SHP77 (cell line): ENCODE results near the gene VIL1.

ENCODE experiments used
- DNase-seq, 2 experiments: peaks; one replicate each; lab custom pipeline; 2025; lab: John Stamatoyannopoulos, UW

The VIL1 gene

GRCh38 chr2:218395090-218395444 is 23.9 kb upstream of the VIL1 start:
- DNase-seq, result no peak

DNA sequence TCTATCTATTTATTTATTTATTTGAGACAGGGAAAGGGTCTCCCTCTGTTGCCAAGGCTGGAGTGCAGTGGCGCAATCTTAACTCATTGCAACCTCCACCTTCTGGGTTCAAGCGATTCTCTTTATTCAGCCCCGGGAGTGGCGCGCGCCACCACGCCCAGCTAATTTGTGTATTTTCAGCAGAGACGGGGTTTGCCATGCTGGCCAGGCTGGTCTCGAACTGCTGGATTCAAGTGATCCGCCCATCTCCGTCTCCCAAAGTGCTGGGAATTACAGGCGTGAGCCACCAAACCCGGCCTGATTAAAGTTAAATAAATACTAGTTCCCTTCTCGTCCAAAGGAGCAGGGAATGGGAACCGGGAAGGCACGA is 23.5 kb upstream of the VIL1 start:
- DNase-seq, result no peak

GRCh38 chr2:218395826-218396687 is 22.9 kb upstream of the VIL1 start:
- peak; percentile 85 for DNase-seq

DNA sequence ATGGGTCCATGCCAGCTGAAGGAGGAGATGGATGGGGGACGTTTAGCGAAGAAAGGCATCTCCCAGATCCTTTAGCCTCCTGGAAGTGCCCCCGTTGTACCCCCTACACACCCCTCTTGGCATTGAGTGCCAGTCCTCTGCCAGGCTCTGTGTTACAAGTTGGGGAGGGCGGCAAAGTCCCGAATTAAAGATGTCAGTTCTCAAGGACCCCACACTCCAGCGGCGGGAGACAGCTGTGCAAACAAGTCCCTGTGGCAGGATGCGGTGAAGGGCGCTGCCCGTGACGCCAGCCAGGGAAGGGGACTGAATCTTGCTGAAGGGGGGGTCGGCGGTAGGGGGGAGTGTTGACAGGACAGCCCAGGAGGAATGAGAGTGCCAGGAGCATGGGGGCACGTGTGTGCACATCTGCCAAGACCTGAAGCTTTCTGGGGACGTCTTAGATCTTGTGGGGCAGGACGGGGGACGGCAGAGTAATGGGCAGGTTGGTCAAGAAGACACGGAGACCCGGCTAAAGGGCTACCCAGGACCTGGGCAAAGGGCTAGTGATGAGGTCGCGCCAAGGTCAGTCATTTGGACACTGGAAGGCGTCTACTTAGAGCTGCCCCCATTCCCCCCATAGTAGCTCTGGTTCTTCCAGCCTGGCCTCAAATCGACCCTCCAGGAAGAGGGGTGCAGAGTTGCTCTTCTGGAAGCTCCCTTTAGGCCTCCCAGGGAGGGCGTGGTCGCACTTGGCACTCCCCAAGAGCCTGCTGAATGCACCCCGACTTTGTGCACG is 22.0 kb upstream of the VIL1 start:
- DNase-seq, result peak; percentile 94 to 96

- no peak for DNase-seq
Observed at GRCh38 chr2:218397463-218397819, 21.5 kb upstream of the VIL1 start.

GRCh38 chr2:218397820-218398436 is 21.0 kb upstream of the VIL1 start:
- DNase-seq, result peak; percentile 54 to 71

DNA sequence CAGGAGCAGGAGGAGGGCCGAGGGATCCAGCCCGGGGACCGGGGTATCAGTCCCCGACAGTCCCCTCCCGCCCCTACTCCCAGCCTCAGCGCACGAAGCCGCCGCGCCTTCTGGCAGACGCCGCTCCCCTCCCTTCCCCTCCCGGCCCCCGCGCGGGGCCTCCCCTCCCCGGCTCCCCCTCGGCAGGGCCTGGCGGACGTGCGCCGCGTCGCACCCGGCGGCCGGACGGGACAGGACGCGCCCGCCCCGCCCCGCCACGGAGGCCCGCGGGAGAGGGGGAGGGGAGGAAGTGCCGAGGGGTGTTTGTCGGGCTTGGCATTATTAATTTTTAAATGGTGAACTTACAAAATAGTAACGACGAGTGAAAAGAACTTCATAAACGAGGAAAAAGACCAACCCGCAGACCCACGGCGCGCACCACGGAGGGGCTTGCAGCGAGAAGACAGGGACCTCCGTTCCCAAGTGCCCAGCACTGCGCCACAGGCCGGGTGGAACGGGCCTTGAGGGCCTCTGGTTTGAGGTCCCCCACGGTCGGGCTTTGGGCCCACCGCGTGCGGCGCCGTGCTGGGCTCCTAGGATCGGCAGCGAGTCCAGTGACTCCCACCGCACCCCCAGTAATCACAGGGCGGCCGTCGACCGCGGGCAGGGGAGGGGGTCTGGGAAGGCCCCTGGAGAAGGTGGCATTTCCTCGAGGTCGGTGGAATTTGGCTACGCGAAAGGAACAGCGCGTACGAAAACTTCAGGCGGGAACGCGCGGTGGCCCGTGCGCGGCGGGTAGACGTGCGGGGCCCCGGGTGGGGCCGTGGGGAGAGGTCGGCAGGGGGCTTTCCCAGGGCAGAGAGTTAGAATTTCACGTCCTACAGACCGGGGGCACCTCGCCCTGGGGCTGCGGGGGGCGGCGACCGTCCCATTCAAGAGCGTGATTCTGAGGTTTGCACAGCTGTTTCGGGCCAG is 20.2 kb upstream of the VIL1 start:
- DNase-seq, result peak; percentile 56 to 69

DNA sequence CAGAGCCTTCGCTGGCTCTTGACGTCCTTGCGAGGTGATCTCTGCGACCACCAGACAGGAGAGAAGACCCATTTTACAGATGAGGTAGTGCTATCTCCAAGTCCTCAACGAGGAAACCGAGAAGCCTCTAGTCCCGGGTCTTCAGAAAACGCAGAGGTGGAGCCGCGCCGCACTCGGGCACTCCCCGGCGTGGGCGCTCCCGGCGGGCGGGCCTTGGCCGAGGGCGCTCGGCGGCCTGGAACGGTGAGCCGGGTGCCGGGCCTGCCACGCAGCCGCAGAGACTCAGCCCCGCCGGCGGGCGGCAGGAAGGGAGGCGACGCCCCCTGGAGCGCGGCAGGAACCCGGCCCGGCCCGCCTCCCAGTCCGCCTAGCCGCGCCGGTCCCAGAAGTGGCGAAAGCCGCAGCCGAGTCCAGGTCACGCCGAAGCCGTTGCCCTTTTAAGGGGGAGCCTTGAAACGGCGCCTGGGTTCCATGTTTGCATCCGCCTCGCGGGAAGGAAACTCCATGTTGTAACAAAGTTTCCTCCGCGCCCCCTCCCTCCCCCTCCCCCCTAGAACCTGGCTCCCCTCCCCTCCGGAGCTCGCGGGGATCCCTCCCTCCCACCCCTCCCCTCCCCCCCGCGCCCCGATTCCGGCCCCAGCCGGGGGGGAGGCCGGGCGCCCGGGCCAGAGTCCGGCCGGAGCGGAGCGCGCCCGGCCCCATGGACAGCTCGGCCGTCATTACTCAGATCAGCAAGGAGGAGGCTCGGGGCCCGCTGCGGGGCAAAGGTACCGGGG is 19.3 kb upstream of the VIL1 start, which contains the start of gene CTDSP1:
Gene CTDSP1, plus strand, starts transcription at position 478 of the 776 bp plus-strand sequence. Its CDS starts 223 bp downstream, at position 701.
- DNase-seq, result peak; percentile 83 to 84

GRCh38 chr2:218400167-218400929 is 18.6 kb upstream of the VIL1 start:
- no peak for DNase-seq

GRCh38 chr2:218400930-218401881 is 17.7 kb upstream of the VIL1 start:
- DNase-seq, result no peak

DNA sequence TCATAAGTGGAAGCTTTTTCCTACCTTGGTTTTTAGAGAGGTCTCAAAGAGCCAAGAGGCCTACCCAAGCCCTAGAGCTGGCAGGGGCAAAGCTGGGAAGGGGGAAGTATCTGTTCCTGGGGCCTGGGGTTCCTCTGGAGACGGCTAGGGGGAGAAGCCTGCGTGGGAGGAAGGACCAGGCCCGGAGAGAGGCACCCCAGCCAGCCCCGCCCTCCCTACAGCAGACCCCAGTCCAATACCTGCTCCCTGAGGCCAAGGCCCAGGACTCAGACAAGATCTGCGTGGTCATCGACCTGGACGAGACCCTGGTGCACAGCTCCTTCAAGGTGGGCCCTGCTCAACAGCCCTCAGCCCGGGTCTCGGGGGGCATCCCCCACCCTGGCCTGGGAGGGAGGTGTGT is 17.0 kb upstream of the VIL1 start:
- DNase-seq, result no peak

- no peak for DNase-seq
Observed at GRCh38 chr2:218402491-218402901, 16.4 kb upstream of the VIL1 start.

DNA sequence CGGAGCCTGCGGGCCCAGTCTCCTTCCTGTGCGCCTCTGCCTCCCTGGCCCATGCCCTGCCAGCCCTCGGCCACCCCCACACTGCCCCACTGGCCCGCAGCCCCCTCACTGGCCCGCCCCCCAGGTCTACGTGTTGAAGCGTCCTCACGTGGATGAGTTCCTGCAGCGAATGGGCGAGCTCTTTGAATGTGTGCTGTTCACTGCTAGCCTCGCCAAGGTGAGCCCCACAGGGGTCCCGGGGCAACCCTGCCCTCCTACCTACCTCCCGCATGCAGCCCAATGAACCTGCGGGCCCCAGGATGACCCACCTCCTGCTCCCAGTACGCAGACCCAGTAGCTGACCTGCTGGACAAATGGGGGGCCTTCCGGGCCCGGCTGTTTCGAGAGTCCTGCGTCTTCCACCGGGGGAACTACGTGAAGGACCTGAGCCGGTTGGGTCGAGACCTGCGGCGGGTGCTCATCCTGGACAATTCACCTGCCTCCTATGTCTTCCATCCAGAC is 16.0 kb upstream of the VIL1 start:
- DNase-seq, result no peak

DNA sequence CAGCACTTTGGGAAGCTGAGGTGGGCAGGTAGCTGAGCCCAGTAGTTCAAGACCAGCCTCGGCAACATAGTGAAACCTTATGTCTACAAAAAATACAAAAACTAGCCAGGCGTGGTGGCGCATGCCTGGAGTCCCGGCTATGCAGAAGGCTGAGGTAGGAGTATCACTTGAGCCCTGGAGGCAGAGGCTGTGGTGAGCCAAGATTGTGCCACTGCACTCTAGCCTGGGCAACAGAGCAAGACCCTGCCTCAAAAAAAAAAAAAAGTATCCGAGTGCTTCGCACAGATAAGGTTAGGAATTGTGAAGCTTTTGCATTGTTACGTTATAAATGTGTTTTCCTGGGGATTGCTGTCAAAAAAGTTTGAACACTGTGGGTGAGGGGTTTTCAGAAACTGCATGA is 15.1 kb upstream of the VIL1 start:
- DNase-seq, result no peak

DNA sequence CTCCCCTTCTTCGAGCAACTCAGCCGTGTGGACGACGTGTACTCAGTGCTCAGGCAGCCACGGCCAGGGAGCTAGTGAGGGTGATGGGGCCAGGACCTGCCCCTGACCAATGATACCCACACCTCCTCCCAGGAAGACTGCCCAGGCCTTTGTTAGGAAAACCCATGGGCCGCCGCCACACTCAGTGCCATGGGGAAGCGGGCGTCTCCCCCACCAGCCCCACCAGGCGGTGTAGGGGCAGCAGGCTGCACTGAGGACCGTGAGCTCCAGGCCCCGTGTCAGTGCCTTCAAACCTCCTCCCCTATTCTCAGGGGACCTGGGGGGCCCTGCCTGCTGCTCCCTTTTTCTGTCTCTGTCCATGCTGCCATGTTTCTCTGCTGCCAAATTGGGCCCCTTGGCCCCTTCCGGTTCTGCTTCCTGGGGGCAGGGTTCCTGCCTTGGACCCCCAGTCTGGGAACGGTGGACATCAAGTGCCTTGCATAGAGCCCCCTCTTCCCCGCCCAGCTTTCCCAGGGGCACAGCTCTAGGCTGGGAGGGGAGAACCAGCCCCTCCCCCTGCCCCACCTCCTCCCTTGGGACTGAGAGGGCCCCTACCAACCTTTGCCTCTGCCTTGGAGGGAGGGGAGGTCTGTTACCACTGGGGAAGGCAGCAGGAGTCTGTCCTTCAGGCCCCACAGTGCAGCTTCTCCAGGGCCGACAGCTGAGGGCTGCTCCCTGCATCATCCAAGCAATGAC is 14.4 kb upstream of the VIL1 start:
- no peak for DNase-seq

DNA sequence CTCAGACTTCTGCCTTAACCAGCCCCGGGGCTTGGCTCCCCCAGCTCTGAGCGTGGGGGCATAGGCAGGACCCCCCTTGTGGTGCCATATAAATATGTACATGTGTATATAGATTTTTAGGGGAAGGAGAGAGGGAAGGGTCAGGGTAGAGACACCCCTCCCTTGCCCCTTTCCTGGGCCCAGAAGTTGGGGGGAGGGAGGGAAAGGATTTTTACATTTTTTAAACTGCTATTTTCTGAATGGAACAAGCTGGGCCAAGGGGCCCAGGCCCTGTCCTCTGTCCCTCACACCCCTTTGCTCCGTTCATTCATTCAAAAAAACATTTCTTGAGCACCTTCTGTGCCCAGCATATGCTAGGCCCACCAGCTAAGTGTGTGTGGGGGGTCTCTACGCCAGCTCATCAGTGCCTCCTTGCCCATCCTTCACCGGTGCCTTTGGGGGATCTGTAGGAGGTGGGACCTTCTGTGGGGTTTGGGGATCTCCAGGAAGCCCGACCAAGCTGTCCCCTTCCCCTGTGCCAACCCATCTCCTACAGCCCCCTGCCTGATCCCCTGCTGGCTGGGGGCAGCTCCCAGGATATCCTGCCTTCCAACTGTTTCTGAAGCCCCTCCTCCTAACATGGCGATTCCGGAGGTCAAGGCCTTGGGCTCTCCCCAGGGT is 13.7 kb upstream of the VIL1 start:
- DNase-seq, result no peak

DNA sequence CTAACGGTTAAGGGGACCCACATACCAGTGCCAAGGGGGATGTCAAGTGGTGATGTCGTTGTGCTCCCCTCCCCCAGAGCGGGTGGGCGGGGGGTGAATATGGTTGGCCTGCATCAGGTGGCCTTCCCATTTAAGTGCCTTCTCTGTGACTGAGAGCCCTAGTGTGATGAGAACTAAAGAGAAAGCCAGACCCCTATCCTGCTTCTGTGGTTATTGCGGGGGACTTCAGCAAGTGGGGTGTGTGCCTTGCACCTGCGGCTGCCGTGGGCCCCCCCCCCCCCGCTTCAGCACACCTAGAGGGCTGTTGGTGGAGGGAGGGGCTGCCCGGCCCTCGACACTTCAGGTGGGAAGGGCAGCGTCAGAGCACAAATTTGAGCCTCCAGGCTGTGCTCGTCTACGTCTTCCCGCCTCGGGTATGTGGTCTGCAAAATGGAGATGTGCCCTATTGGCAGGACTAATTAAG is 13.1 kb upstream of the VIL1 start:
- no peak for DNase-seq
